CD14-positive monocyte (primary cell): ENCODE measurements around the gene MAP7D1. TPM values are rescaled to one million over a fixed set of nuclear protein-coding genes. Genes with fewer than 3 reads are reported as not detected.

ENCODE experiments used
- DNase-seq, 3 donors: peaks; one replicate each; pipeline ENCODE4 v3.0.0-alpha.2; 2011 to 2022
- H2AFZ ChIP-seq: 2 replicates; pipeline ENCODE4 v1.6.0; 2012; ENCODE audit warnings: mild to moderate bottlenecking, low read depth, low read length, inconsistent platforms; ENCODE audit not compliant: insufficient read depth, poor library complexity, severe bottlenecking
- H3K27ac ChIP-seq, 2 donors: 1 replicate in 1 of 2; 2 replicates in 1 of 2; pipeline ENCODE4 v1.5.1; 2012 to 2013; ENCODE audit warnings: low read length in 2 of 2, control low read depth in 1 of 2, inconsistent platforms in 1 of 2, low read depth in 1 of 2, mild to moderate bottlenecking in 1 of 2
- H3K27me3 ChIP-seq, 2 donors: one replicate each; pipeline versions ENCODE4 v1.6.0 to v1.6.1; 2011 to 2013; ENCODE audit warnings: low read length in 2 of 2; ENCODE audit not compliant: control insufficient read depth in 2 of 2, insufficient read depth in 2 of 2
- H3K36me3 ChIP-seq, 2 donors: replicated peaks in 1 of 2; 1 replicate in 1 of 2; 2 replicates in 1 of 2; pipeline versions ENCODE4 v1.5.1 to v1.6.1; 2012 to 2013; ENCODE audit warnings: low read length in 2 of 2, control low read depth in 1 of 2, inconsistent platforms in 1 of 2, mild to moderate bottlenecking in 1 of 2; ENCODE audit not compliant: insufficient read depth in 2 of 2, control insufficient read depth in 1 of 2
- H3K4me1 ChIP-seq, 2 donors: 1 replicate in 1 of 2; 2 replicates in 1 of 2; pipeline versions ENCODE4 v1.5.1 to v1.6.1; 2012 to 2013; ENCODE audit warnings: low read length in 2 of 2, control low read depth in 1 of 2, inconsistent platforms in 1 of 2, mild to moderate bottlenecking in 1 of 2, moderate library complexity in 1 of 2; ENCODE audit not compliant: insufficient read depth in 2 of 2, control insufficient read depth in 1 of 2
- H3K4me2 ChIP-seq: replicated peaks from 2 replicates; pipeline ENCODE3; 2012; ENCODE audit warnings: low read length, moderate library complexity, mild to moderate bottlenecking; ENCODE audit not compliant: poor library complexity, severe bottlenecking; ENCODE audit errors: extremely low read depth
- H3K4me3 ChIP-seq, 3 experiments: fragments of 200-600 bp in 1 of 3; sonication (generic) in 1 of 3; replicated peaks in 1 of 3; 1 replicate in 2 of 3; 2 replicates in 1 of 3; pipeline ENCODE4 v1.5.1; 2011 to 2013; ENCODE audit warnings: low read length in 3 of 3, mild to moderate bottlenecking in 3 of 3, control low read depth in 2 of 3, low read depth in 2 of 3, inconsistent platforms in 1 of 3, moderate library complexity in 1 of 3
- H3K79me2 ChIP-seq: 2 replicates; pipeline ENCODE4 v1.6.0; 2012; ENCODE audit warnings: mild to moderate bottlenecking, control low read depth, inconsistent platforms, low read length, moderate library complexity; ENCODE audit not compliant: insufficient read depth
- H3K9ac ChIP-seq: 2 replicates; pipeline ENCODE4 v1.6.0; 2017; ENCODE audit warnings: low read length, mild to moderate bottlenecking; ENCODE audit not compliant: insufficient read depth, poor library complexity, severe bottlenecking
- H3K9me3 ChIP-seq, 2 donors: replicated peaks in 1 of 2; 1 replicate in 1 of 2; 2 replicates in 1 of 2; pipeline versions ENCODE4 v1.5.1 to v1.6.1; 2012 to 2013; ENCODE audit warnings: low read length in 2 of 2, control low read depth in 1 of 2; ENCODE audit not compliant: control insufficient read depth in 1 of 2, insufficient read depth in 1 of 2
- H4K20me1 ChIP-seq: 2 replicates; pipeline ENCODE4 v1.6.0; 2012; ENCODE audit warnings: mild to moderate bottlenecking, low read length, control low read depth, moderate library complexity; ENCODE audit not compliant: insufficient read depth
- H3K27ac Mint-ChIP-seq, 7 donors: one replicate each; pipeline ENCODE4 v1.8.0; 2020; ENCODE audit warnings: mild to moderate bottlenecking in 7 of 7, mixed read lengths in 7 of 7, moderate library complexity in 6 of 7, inconsistent platforms in 2 of 7
- H3K27me3 Mint-ChIP-seq, 3 donors: one replicate each; pipeline ENCODE4 v1.8.0; 2021 to 2022; ENCODE audit warnings: low read depth in 3 of 3, mild to moderate bottlenecking in 3 of 3, mixed read lengths in 3 of 3, moderate library complexity in 3 of 3, inconsistent platforms in 1 of 3
- H3K36me3 Mint-ChIP-seq, 2 donors: one replicate each; pipeline ENCODE4 v1.8.0; 2020; ENCODE audit warnings: mixed read lengths in 2 of 2, inconsistent platforms in 1 of 2, mild to moderate bottlenecking in 1 of 2
- H3K4me1 Mint-ChIP-seq: one replicate; pipeline ENCODE4 v1.8.0; 2020; ENCODE audit warnings: mild to moderate bottlenecking, mixed read lengths
- H3K4me3 Mint-ChIP-seq, 2 donors: one replicate each; pipeline ENCODE4 v1.8.0; 2020; ENCODE audit warnings: mild to moderate bottlenecking in 2 of 2, mixed read lengths in 2 of 2, moderate library complexity in 1 of 2
- H3K9me3 Mint-ChIP-seq, 7 donors: one replicate each; pipeline ENCODE4 v1.8.0; 2020 to 2022; ENCODE audit warnings: mixed read lengths in 7 of 7, mild to moderate bottlenecking in 6 of 7, moderate library complexity in 6 of 7, inconsistent platforms in 2 of 7
- CTCF ChIP-seq: fragments of 200-600 bp; IDR thresholded peaks from one replicate; pipeline ENCODE4 v1.8.0; 2022; ENCODE audit warnings: antibody characterized with exemption, mild to moderate bottlenecking
- WGBS: methylation state at CpG from one replicate; pipeline ENCODE4 v1.1.5; 2013; ENCODE audit warnings: missing lambda C conversion rate; ENCODE audit not compliant: insufficient coverage; 5-methylcytosine and 5-hydroxymethylcytosine counted together
- intact Hi-C, 2 donors: fragments of 100-400 bp; cut with micrococcal nuclease; formaldehyde crosslinking; loops; one replicate each; pipeline versions ENCODE4 v1.15.0 to v1.15.1; 2023
- polyA plus RNA-seq, 3 donors: library from polyadenylated mRNA; depleted of rRNA in 1 of 3; unstranded in 2 of 3; stranded (reverse) in 1 of 3; fragments of 300-500 nt in 2 of 3; fragments of >200 nt in 1 of 3; fragmentation: Illumina TruSeq in 2 of 3; gene quantifications; 1 replicate in 2 of 3; 2 replicates in 1 of 3; pipeline ENCODE4 v1.2.3, GENCODE V29; 2012 to 2021

MAP7D1 gene
- polyA plus RNA-seq, 3 donors, result 12.3 to 153 (median 13.6) TPM

- Histone ChIP-seq H3K4me2 (no peak overlapping the region), H2AFZ (no peak overlapping the region), H3K9ac (no peak overlapping the region), H3K36me3 (peaks cover 39 to 48% of the 10 kb centered on the region in 2 donors), H4K20me1 (peaks cover 9% of the 10 kb centered on the region), H3K79me2 (peaks cover 9% of the 10 kb centered on the region), H3K9me3 (no peaks in the 10 kb centered on the region), H3K27ac (peak overlapping the region in 1 of 2 donors; percentile 55), H3K27me3 (no peaks in the 10 kb centered on the region), H3K4me3 (no peak overlapping the region), H3K4me1 (peaks cover 7 to 8% of the 10 kb centered on the region in 2 donors)
- TF ChIP-seq CTCF, result no peak
- WGBS, result 77% methylated on average over 5 of the region's 6 CpGs
- Mint-ChIP-seq H3K36me3 (peaks cover 38 to 42% of the 10 kb centered on the region in 2 donors), H3K27ac (peak overlapping the region in 6 of 7 donors; percentile 3 to 80 (median 34)), H3K27me3 (no peaks in the 10 kb centered on the region), H3K4me1 (peaks cover 13% of the 10 kb centered on the region), H3K9me3 (no peaks in the 10 kb centered on the region), H3K4me3 (no peak overlapping the region)
- intact Hi-C loops, result loop anchor here in 1 of 2 donors (2.0 kb wide), 1 partner anchor 34 kb away; no protein-coding TSS in a partner anchor
- DNase-seq, result no peak
Measured at GRCh38 chr1:36135330-36135667, 20.7 kb upstream of the MAP7D1 start.

GRCh38 chr1:36135796-36136195 is 20.2 kb upstream of the MAP7D1 start:
- no peak overlapping the region for H2AFZ ChIP-seq
- H3K27me3 ChIP-seq, result no peaks in the 10 kb centered on the region
- H3K36me3 ChIP-seq, result peaks cover 41 to 51% of the 10 kb centered on the region in 2 donors
- no peak for DNase-seq
- Mint-ChIP-seq H3K4me3 (no peak overlapping the region), H3K9me3 (no peaks in the 10 kb centered on the region), H3K27me3 (peaks cover 0 to under 1% (median 0%) of the 10 kb centered on the region in 3 donors), H3K4me1 (peaks cover 16% of the 10 kb centered on the region), H3K27ac (peak overlapping the region in 4 of 7 donors; percentile 16 to 53 (median 48)), H3K36me3 (peaks cover 42 to 46% of the 10 kb centered on the region in 2 donors)
- no peak overlapping the region for H3K4me3 ChIP-seq
- H3K4me1 ChIP-seq, result peaks cover 7 to 8% of the 10 kb centered on the region in 2 donors
- no peaks in the 10 kb centered on the region for H3K9me3 ChIP-seq
- H3K27ac ChIP-seq, result peak overlapping the region in 1 of 2 donors; percentile 55
- no peak overlapping the region for H3K9ac ChIP-seq
- H4K20me1 ChIP-seq, result peaks cover 14% of the 10 kb centered on the region
- H3K79me2 ChIP-seq, result peaks cover 14% of the 10 kb centered on the region
- intact Hi-C loops, result loop anchor here in 1 of 2 donors (2.0 kb wide), 1 partner anchor 35 kb away; no protein-coding TSS in a partner anchor
- no peak overlapping the region for H3K4me2 ChIP-seq
- no peak for TF ChIP-seq CTCF
